Activated CD4-positive, alpha-beta T cell treated with anti-CD3 and anti-CD28 coated beads, Interleukin-2, amount 10 ng/mL, durations not matched to agents 24 days and 14 days (primary cell): ENCODE measurements around the gene PCED1B. TPM values are rescaled to one million over a fixed set of nuclear protein-coding genes. Genes with fewer than 3 reads are reported as not detected.

Experiments
- DNase-seq: peaks from one replicate; pipeline ENCODE4 v3.0.0; 2022
- H3K27ac Mint-ChIP-seq: one replicate; pipeline ENCODE4 v1.8.0; 2022; ENCODE audit warnings: mild to moderate bottlenecking, mixed read lengths
- H3K27me3 Mint-ChIP-seq: one replicate; pipeline ENCODE4 v1.8.0; 2022; ENCODE audit warnings: mixed read lengths
- H3K36me3 Mint-ChIP-seq: one replicate; pipeline ENCODE4 v1.8.0; 2022; ENCODE audit warnings: low read depth, mild to moderate bottlenecking, mixed read lengths
- H3K4me1 Mint-ChIP-seq: one replicate; pipeline ENCODE4 v1.8.0; 2021; ENCODE audit warnings: mixed read lengths
- H3K4me3 Mint-ChIP-seq: one replicate; pipeline ENCODE4 v1.8.0; 2022; ENCODE audit warnings: mild to moderate bottlenecking, moderate library complexity, mixed read lengths
- H3K9me3 Mint-ChIP-seq: one replicate; pipeline ENCODE4 v1.8.0; 2021; ENCODE audit warnings: mixed read lengths
- intact Hi-C: fragments of 100-400 bp; cut with micrococcal nuclease; formaldehyde crosslinking; loops from one replicate; pipeline ENCODE4 v1.15.1; 2023
- total RNA-seq: library from RNA; stranded (reverse); gene quantifications from 2 replicates; pipeline ENCODE4 v1.2.3, GENCODE V29; 2022

Gene PCED1B
- total RNA-seq, 1 donor from 2014 or later = 55.2 TPM

DNA sequence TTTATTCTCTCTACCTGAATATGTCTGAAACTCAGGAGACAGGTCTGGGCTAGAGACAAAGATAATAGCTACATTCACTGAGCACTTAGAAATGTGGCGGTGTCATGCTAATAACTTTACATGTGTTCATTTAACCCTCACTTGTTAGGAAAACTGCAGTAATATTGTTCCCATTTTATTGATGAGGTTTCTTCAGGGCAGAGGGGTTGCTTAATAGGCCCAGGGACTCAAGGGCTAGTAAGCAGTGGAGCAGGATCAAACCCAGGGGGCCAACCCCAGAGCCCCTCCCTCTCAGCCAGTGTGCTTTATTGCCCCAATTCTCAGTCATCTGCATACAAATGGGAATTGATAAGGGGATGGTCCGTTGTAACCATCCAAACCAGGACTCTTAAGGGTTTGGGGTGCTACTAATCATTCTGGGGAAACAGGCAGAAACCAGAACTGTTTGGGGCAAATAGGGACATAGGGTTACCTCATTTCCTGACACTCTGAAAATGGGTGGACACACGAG lies 143.2 kb downstream of the PCED1B start:
- H3K36me3 Mint-ChIP-seq = peaks cover 70% of the 10 kb centered on the region
- H3K4me1 Mint-ChIP-seq = peaks cover 59% of the 10 kb centered on the region
- no peak for DNase-seq
- no peaks in the 10 kb centered on the region for H3K27me3 Mint-ChIP-seq
- no peaks in the 10 kb centered on the region for H3K9me3 Mint-ChIP-seq
- H3K4me3 Mint-ChIP-seq = peak overlapping the region; percentile 85
- H3K27ac Mint-ChIP-seq = peak overlapping the region; percentile 95
- intact Hi-C loops = no loop called here

DNA sequence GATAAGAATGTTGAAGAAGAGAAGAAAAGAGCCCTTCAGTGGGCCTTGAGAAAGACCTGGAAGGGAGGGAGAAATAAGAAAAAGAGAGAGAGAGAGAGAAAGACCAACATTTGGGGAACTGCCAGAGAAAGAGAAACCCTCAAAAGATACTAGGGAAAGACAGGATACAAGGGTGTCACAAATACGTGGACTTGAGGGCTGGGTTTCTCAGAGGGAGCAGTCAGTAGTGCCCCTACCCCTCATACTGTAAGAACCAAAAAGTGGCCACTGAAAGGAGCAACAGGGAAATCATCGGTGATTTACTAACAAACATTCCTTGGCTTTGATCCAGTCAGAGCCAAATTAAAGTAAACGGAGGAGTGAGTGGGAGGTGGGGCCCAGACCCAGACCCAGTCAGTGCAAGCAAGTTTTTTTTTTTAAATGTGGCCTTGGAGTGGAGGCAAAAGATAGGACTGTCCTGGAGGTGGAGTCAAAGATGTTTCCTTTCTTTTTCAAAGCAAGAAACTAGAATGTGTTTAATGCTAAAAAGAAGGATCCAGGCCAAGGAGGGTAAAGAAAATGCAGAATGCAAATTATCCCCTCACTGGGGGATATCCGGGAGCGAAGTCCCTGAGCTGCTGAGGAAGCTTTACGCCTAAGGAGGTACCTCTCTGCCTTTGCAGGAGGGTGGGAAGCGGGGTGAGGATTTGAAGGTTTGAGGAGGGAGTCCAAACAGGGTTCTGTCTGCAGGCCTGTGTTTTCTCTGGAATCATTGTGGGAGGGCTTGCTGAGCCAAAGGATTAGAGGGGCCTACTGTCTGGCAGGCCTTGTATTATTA lies 143.8 kb downstream of the PCED1B start:
- Mint-ChIP-seq H3K36me3 (peaks cover 70% of the 10 kb centered on the region), H3K4me3 (peak overlapping the region; percentile 85), H3K27me3 (no peaks in the 10 kb centered on the region), H3K27ac (peak overlapping the region; percentile 95), H3K9me3 (no peaks in the 10 kb centered on the region), H3K4me1 (peaks cover 62% of the 10 kb centered on the region)
- no peak for DNase-seq
- intact Hi-C loops = no loop called here

DNA sequence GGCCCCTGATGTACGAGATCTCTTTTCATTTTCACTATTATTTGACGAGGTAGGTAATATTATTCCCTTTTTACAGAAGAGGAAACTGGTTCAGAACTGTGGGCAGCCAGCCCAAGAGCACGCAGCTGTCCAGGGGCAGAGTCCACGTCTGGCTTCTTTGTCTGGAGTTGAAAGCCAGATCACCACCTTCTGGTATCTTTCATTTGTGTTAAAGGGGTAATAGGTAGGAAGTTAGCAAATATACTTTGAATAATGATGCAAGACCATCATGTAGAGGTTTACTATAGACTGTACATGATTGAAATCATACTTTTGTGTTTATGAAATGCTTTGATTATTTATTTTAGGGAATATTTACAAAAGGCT lies 144.4 kb downstream of the PCED1B start:
- Mint-ChIP-seq H3K27ac (peak overlapping the region; percentile 95), H3K27me3 (no peaks in the 10 kb centered on the region), H3K36me3 (peaks cover 72% of the 10 kb centered on the region)

DNA sequence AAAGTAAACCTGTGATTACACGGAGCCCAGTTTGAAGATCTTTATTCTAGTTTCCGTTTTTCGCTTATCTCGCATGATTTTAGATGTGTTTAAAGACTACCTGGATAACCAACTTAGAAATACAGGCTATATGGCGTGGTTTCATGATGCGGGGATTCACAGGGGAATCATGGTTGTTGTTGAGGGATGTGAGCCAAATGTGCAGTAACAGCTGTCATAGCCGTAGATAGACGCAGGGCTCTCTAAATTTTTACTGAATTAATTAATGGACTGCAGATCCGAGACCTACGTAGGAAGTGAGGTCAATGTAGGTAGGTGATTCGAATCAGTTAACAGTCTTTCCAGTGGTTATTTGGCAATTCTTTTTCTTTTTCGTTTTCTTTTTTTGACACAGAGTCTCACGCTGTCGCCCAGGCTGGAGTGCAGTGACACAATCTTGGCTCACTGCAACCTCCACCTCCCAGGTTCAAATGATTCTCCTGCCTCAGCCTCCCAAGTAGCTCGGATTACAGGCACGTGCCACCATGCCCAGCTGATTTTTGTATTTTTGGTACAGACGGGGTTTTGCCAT lies 145.2 kb downstream of the PCED1B start:
- H3K4me3 Mint-ChIP-seq = peak overlapping the region; percentile 61
- DNase-seq = no peak
- peak overlapping the region; percentile 72 for H3K27ac Mint-ChIP-seq
- H3K4me1 Mint-ChIP-seq = peaks cover 67% of the 10 kb centered on the region
- H3K9me3 Mint-ChIP-seq = no peaks in the 10 kb centered on the region
- H3K27me3 Mint-ChIP-seq = no peaks in the 10 kb centered on the region
- intact Hi-C loops = no loop called here
- H3K36me3 Mint-ChIP-seq = peaks cover 74% of the 10 kb centered on the region

More for the DNA sequence above, 144.4 kb downstream of the PCED1B start:
- Mint-ChIP-seq H3K4me1 (peaks cover 65% of the 10 kb centered on the region), H3K4me3 (peak overlapping the region; percentile 85), H3K9me3 (no peaks in the 10 kb centered on the region)
- DNase-seq = no peak
- intact Hi-C loops = no loop called here

DNA sequence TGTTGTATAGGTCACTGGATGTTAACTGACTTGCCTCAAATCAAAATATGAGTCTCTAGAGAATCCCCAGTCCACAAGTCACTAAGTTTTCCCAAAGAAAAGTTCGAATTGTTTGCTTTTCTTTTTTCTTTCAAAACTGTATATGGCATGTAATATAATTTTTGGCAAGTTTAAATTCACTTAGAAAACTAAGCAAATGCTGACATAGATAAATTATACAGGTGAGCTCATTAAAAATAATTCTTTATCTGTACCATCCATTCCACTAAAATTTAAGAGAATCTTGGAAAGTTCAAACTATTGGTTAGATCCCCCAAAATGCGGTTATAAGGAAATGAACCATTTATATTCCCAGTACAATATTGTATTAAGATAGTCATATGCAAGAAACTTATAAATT lies 145.9 kb downstream of the PCED1B start:
- H3K27ac Mint-ChIP-seq = peak overlapping the region; percentile 72
- intact Hi-C loops = no loop called here
- DNase-seq = no peak
- peaks cover 76% of the 10 kb centered on the region for H3K36me3 Mint-ChIP-seq
- H3K9me3 Mint-ChIP-seq = no peaks in the 10 kb centered on the region
- peaks cover 65% of the 10 kb centered on the region for H3K4me1 Mint-ChIP-seq
- H3K27me3 Mint-ChIP-seq = no peaks in the 10 kb centered on the region
- H3K4me3 Mint-ChIP-seq = peak overlapping the region; percentile 61

DNA sequence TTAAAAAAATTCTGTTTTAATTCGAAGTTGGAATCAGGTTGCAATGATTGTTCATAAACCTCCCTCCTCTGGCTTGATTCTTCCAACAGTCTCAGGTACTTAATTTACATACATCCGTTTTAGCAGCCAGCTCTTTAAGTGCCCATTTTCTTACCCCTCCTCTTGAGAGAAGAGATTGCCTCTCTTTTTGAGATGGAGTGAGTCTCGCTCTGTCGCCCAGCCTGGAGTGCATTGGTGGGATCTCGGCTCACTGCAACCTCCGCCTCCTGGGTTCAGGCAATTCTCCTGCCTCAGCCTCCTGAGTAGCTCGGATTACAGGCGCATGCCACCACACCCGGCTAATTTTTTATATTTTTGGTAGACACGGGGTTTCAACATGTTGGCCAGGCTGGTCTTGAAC lies 146.8 kb downstream of the PCED1B start:
- H3K36me3 Mint-ChIP-seq = peaks cover 79% of the 10 kb centered on the region
- intact Hi-C loops = no loop called here

DNA sequence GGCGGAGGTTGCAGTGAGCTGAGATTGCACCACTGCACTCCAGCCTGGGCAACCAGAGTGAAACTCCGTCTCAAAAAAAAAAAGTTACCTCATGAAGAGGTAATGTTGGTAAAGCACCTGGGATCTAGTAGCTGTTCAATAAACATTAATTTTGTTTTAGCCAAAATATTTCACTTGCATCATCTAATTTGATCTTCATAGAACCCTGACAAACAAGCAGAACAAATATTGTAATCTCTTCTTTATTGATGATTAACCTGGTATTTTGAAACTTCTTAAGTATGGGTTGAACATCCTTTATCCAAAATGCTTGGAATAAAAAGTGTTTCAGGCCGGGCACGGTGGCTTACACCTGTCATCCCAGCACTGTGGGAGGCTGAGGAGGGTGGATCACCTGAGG lies 149.4 kb downstream of the PCED1B start:
- no peaks in the 10 kb centered on the region for H3K27me3 Mint-ChIP-seq
- no peak for DNase-seq
- peaks cover 57% of the 10 kb centered on the region for H3K4me1 Mint-ChIP-seq

More for the DNA sequence above, 146.8 kb downstream of the PCED1B start:
- Mint-ChIP-seq H3K4me3 (no peak overlapping the region), H3K4me1 (peaks cover 67% of the 10 kb centered on the region), H3K9me3 (no peaks in the 10 kb centered on the region), H3K27me3 (no peaks in the 10 kb centered on the region), H3K27ac (peak overlapping the region; percentile 22)
- no peak for DNase-seq

DNA sequence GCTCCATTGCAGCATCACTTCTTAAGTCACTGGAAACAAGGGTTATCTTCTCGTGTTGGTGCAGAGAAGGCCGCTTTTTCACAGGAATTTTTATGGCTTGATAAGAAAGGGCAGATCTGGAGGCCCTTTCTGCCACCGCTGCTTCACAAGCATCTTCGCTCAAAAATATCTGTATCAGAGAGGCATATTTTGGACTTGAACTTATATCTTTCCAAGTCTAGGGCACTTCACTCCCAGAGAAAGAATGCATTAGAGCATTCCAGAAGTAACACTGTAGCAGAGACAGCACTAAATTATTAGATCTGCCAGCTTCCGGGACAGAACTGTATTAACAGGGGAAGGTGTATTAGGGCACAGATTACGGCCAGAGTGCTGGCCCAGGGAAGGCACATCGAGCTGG lies 152.0 kb downstream of the PCED1B start:
- no peaks in the 10 kb centered on the region for H3K27me3 Mint-ChIP-seq
- peaks cover 85% of the 10 kb centered on the region for H3K36me3 Mint-ChIP-seq
- peaks cover 46% of the 10 kb centered on the region for H3K4me1 Mint-ChIP-seq
- no peak overlapping the region for H3K4me3 Mint-ChIP-seq
- peaks cover 6% of the 10 kb centered on the region for H3K9me3 Mint-ChIP-seq
- intact Hi-C loops = no loop called here
- no peak overlapping the region for H3K27ac Mint-ChIP-seq
- DNase-seq = no peak

More for the DNA sequence above, 149.4 kb downstream of the PCED1B start:
- Mint-ChIP-seq H3K4me3 (no peak overlapping the region), H3K36me3 (peaks cover 79% of the 10 kb centered on the region), H3K9me3 (no peaks in the 10 kb centered on the region), H3K27ac (peak overlapping the region; percentile 25)
- intact Hi-C loops = no loop called here

DNA sequence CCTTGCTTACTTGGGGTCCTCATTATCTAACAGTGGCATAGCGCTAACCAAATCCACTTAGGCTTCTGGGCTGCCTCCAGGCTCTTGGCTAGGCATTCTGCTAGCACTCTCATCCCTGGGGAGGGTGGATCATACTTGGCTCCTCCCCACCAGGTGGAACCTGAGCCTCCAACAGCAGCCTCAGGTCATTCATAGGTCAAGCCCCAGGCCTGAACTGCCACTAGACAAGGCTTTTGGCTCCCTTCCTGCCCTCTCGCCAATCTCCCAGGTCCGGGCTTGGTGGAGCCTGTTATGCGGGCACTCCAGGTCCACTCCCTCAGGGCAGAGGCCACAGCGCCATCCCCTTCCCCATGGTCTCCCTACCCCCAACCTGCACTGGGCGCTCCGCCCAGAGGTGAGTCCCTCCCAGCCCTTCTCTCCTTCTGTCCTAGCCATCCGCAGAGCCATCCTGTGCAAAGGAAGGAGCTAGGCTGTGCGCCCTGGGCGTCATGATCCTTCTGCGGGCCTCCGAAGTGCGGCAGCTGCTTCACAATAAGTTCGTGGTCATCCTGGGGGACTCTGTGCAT lies 155.2 kb downstream of the PCED1B start:
- H3K4me3 Mint-ChIP-seq = no peak overlapping the region
- no peak overlapping the region for H3K27ac Mint-ChIP-seq
- H3K36me3 Mint-ChIP-seq = peaks cover 73% of the 10 kb centered on the region
- peaks cover 8% of the 10 kb centered on the region for H3K9me3 Mint-ChIP-seq
- peaks cover 42% of the 10 kb centered on the region for H3K4me1 Mint-ChIP-seq
- intact Hi-C loops = loop anchor here (5.0 kb wide), 1 partner anchor 73 kb away; no protein-coding TSS in a partner anchor
- no peak for DNase-seq
- H3K27me3 Mint-ChIP-seq = no peaks in the 10 kb centered on the region

DNA sequence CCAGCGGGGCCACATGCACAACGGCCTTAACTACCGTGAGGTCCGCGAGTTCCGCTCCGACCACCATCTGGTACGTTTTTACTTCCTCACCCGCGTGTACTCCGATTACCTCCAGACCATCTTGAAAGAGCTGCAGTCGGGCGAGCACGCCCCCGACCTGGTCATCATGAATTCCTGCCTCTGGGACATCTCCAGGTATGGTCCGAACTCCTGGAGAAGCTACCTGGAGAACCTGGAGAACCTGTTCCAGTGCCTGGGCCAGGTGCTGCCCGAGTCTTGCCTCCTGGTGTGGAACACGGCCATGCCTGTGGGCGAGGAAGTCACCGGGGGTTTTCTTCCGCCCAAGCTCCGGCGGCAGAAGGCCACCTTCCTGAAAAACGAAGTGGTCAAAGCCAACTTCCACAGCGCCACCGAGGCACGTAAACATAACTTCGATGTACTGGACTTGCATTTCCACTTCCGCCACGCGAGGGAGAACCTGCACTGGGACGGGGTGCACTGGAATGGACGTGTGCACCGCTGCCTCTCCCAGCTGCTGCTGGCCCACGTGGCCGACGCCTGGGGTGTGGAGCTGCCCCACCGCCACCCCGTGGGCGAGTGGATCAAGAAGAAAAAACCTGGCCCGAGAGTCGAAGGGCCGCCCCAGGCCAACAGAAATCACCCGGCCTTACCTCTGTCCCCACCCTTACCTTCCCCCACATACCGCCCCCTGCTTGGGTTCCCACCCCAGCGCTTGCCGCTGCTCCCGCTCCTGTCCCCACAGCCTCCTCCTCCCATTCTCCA lies 156.0 kb downstream of the PCED1B start:
- no peaks in the 10 kb centered on the region for H3K27me3 Mint-ChIP-seq
- no peak overlapping the region for H3K27ac Mint-ChIP-seq
- peaks cover 71% of the 10 kb centered on the region for H3K36me3 Mint-ChIP-seq
- peaks cover 41% of the 10 kb centered on the region for H3K4me1 Mint-ChIP-seq
- intact Hi-C loops = loop anchor here (5.0 kb wide), 1 partner anchor 72 kb away; no protein-coding TSS in a partner anchor
- H3K9me3 Mint-ChIP-seq = peaks cover 8% of the 10 kb centered on the region
- DNase-seq = no peak
- H3K4me3 Mint-ChIP-seq = peak overlapping the region; percentile 12

DNA sequence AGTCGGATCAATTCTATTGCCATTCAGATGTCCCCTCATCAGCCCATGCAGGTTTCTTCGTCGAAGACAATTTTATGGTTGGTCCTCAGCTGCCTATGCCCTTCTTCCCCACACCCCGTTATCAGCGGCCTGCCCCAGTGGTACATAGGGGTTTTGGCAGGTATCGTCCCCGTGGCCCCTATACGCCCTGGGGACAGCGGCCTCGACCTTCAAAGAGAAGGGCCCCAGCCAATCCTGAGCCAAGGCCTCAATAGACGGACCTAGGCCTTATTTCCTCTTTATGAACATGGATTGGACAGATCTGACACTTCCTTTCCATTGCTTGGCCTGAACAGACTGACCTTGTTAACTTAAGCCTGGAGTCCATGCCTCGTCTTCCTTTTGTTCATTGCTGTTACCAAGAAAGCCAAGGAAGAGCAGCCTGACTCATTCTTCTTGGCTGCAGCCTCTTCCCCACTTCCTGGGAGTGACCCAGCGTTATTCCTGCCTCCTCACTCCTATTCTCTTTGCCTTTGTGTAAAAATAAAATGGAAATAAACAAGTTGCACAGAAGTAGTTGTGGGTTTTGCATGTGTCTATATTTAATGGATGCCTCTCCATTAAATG lies 156.8 kb downstream of the PCED1B start:
- H3K4me1 Mint-ChIP-seq = peaks cover 35% of the 10 kb centered on the region
- H3K4me3 Mint-ChIP-seq = peak overlapping the region; percentile 12
- H3K27me3 Mint-ChIP-seq = no peaks in the 10 kb centered on the region
- intact Hi-C loops = loop anchor here (5.0 kb wide), 1 partner anchor 71 kb away; no protein-coding TSS in a partner anchor
- peak overlapping the region; percentile 52 for H3K27ac Mint-ChIP-seq
- H3K9me3 Mint-ChIP-seq = peaks cover 8% of the 10 kb centered on the region
- no peak for DNase-seq
- peaks cover 67% of the 10 kb centered on the region for H3K36me3 Mint-ChIP-seq

DNA sequence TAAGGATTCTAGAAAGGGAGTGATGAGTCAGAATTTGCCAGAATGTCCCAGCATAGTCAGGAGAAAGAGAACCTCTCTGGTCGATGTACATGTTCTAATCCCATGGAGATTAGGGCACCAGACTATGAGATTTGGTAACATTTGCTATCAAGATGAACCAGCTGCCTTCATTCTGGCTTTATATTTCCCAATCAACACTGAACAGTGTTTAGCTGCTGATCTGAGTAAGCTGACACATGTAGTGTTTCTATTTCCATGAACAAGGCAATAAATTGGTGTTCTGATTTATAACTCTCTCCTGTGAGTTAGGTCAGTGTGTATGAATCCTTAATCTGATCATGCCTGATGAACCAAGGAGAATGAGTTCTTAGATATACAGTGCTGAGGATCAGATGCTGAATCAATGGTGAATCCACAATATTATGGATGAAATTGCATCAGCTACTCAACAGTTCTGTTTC lies 158.4 kb downstream of the PCED1B start:
- Mint-ChIP-seq H3K9me3 (peaks cover 8% of the 10 kb centered on the region), H3K27me3 (no peaks in the 10 kb centered on the region), H3K36me3 (peaks cover 63% of the 10 kb centered on the region), H3K4me1 (peaks cover 34% of the 10 kb centered on the region), H3K4me3 (no peak overlapping the region), H3K27ac (peak overlapping the region; percentile 65)
- DNase-seq = no peak
- intact Hi-C loops = loop anchor here (5.0 kb wide), 1 partner anchor 70 kb away; no protein-coding TSS in a partner anchor

DNA sequence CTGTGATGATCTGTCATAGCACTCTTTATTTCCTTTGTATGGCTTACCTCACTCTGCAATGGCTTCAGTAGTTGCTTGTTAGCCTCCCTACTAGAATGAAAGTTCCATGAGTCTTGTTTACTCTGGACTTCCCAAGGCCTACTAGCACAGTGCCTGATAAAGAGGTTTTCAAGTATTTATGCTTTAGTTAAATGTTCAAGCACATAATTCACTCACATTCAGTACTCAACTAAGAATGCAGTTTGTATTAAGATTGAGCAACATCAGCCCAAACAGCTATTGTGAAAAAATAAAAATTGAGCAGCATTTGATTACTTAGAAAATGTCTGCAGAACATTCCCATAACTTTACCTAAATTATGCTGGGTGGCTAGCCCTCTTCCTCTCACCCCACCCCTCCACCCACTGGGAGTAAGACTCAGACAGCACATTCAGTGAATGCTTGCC lies 159.3 kb downstream of the PCED1B start:
- Mint-ChIP-seq H3K27ac (peak overlapping the region; percentile 65), H3K4me3 (no peak overlapping the region), H3K27me3 (no peaks in the 10 kb centered on the region), H3K36me3 (peaks cover 57% of the 10 kb centered on the region), H3K9me3 (peaks cover 8% of the 10 kb centered on the region), H3K4me1 (peaks cover 32% of the 10 kb centered on the region)
- intact Hi-C loops = loop anchor here (5.0 kb wide), 1 partner anchor 69 kb away; no protein-coding TSS in a partner anchor
- DNase-seq = no peak
